NCI-H1092 (cell line): ENCODE results near the gene TTC23L.

ENCODE experiments used
- DNase-seq: peaks from one replicate; lab custom pipeline; 2025; lab: John Stamatoyannopoulos, UW

TTC23L gene

GRCh38 chr5:34870382-34870781 is 31.4 kb downstream of the TTC23L start:
- no peak for DNase-seq

GRCh38 chr5:34876275-34876674 is 37.3 kb downstream of the TTC23L start:
- DNase-seq, result no peak

- DNase-seq, result no peak
These were observed 42.3 kb downstream of the TTC23L start for GRCh38 chr5:34881246-34881645.

- DNase-seq, result no peak
These were observed 47.6 kb downstream of the TTC23L start for GRCh38 chr5:34886392-34887119.

- no peak for DNase-seq
These were observed 50.4 kb downstream of the TTC23L start for GRCh38 chr5:34889394-34889793.

GRCh38 chr5:34891981-34892380 is 53.0 kb downstream of the TTC23L start:
- DNase-seq, result no peak

- no peak for DNase-seq
These were observed 53.5 kb downstream of the TTC23L start for GRCh38 chr5:34892414-34892813.

- DNase-seq, result no peak
These were observed 55.8 kb downstream of the TTC23L start for GRCh38 chr5:34894716-34895115.

- DNase-seq, result no peak
These were observed 56.9 kb downstream of the TTC23L start for GRCh38 chr5:34895641-34896419.

GRCh38 chr5:34897646-34898045 is 58.7 kb downstream of the TTC23L start:
- no peak for DNase-seq

GRCh38 chr5:34898258-34898895 is 59.4 kb downstream of the TTC23L start:
- DNase-seq, result peak; percentile 27

- DNase-seq, result no peak
These were observed 60.1 kb downstream of the TTC23L start for GRCh38 chr5:34899066-34899465.

- DNase-seq, result no peak
These were observed 61.7 kb downstream of the TTC23L start for GRCh38 chr5:34900652-34901051.

GRCh38 chr5:34903260-34903659 is 64.3 kb downstream of the TTC23L start:
- DNase-seq, result no peak

GRCh38 chr5:34905564-34905963 is 66.6 kb downstream of the TTC23L start:
- no peak for DNase-seq

GRCh38 chr5:34913072-34913471 is 74.1 kb downstream of the TTC23L start:
- no peak for DNase-seq

GRCh38 chr5:34914671-34915138 is 75.7 kb downstream of the TTC23L start:
- DNase-seq, result no peak

GRCh38 chr5:34915139-34915855 is 76.3 kb downstream of the TTC23L start, which contains the start of the genes BRIX1 and RAD1:
BRIX1 (plus strand) TSS chr5:34915711; CDS start chr5:34915739, 28 bp downstream.
RAD1 (minus strand) TSS chr5:34915504; CDS start chr5:34914892, 612 bp downstream.
- peak; percentile 94 for DNase-seq

- no peak for DNase-seq
These were observed 76.9 kb downstream of the TTC23L start for GRCh38 chr5:34915856-34916192.

- DNase-seq, result no peak
These were observed 77.6 kb downstream of the TTC23L start for GRCh38 chr5:34916518-34916917.

GRCh38 chr5:34918025-34918424 is 79.1 kb downstream of the TTC23L start:
- DNase-seq, result no peak

GRCh38 chr5:34919077-34919476 is 80.1 kb downstream of the TTC23L start:
- DNase-seq, result no peak
